Neural progenitor cell (in vitro differentiated cells): ENCODE measurements around the gene VPS35L. TPM values are rescaled to one million over a fixed set of nuclear protein-coding genes. Genes with fewer than 3 reads are reported as not detected.
A peak's percentile ranks its signal among the peaks of the same experiment; 100 is the strongest.
"Not testable (repeated sequence)": the region's sequence is repeated elsewhere in the genome, so short reads cannot be mapped to it uniquely, and the experiment has no call there.

Source experiments
- DNase-seq: peaks from one replicate; pipeline ENCODE4 v3.0.0-alpha.2; 2016; ENCODE audit warnings: low spot score
- H2AFZ ChIP-seq: fragments of 200-600 bp; sonication (generic); replicated peaks from 2 replicates; pipeline ENCODE4 v1.6.1; 2016; ENCODE audit warnings: antibody characterized with exemption
- H3F3A ChIP-seq: fragments of 200-600 bp; sonication (generic); 2 replicates; pipeline ENCODE4 v1.6.1; 2016; ENCODE audit warnings: antibody characterized with exemption, low read depth
- H3K27ac ChIP-seq: fragments of 200-600 bp; sonication (generic); 2 replicates; pipeline ENCODE4 v1.5.1; 2016; ENCODE audit warnings: mild to moderate bottlenecking
- H3K27me3 ChIP-seq: fragments of 200-600 bp; sonication (generic); 2 replicates; pipeline ENCODE4 v1.6.1; 2016; ENCODE audit warnings: mild to moderate bottlenecking, moderate library complexity
- H3K36me3 ChIP-seq: fragments of 200-600 bp; sonication (generic); 2 replicates; pipeline ENCODE4 v1.5.1; 2016
- H3K4me1 ChIP-seq: fragments of 200-600 bp; sonication (generic); 2 replicates; pipeline ENCODE4 v1.6.1; 2016; ENCODE audit warnings: mixed run types
- H3K4me2 ChIP-seq: fragments of 200-600 bp; sonication (generic); 2 replicates; pipeline ENCODE4 v1.6.1; 2016
- H3K4me3 ChIP-seq: fragments of 200-600 bp; sonication (generic); 2 replicates; pipeline ENCODE4 v1.5.1; 2016
- H3K79me2 ChIP-seq: fragments of 200-600 bp; sonication (generic); 2 replicates; pipeline ENCODE4 v1.6.1; 2016; ENCODE audit warnings: low read depth
- H3K9ac ChIP-seq: fragments of 200-600 bp; sonication (generic); 2 replicates; pipeline ENCODE4 v1.6.1; 2016
- H3K9me3 ChIP-seq: fragments of 200-600 bp; sonication (generic); 2 replicates; pipeline ENCODE4 v1.5.1; 2016; ENCODE audit warnings: low read depth
- H4K20me1 ChIP-seq: fragments of 200-600 bp; sonication (generic); 2 replicates; pipeline ENCODE4 v1.6.1; 2016; ENCODE audit warnings: low read depth
- H3K27ac Mint-ChIP-seq: 3 replicates; pipeline ENCODE4 v1.8.0; 2021; ENCODE audit warnings: mixed read lengths
- H3K27me3 Mint-ChIP-seq: 2 replicates; pipeline ENCODE4 v1.8.0; 2022; ENCODE audit warnings: low read depth, mild to moderate bottlenecking, inconsistent platforms, moderate library complexity, mixed read lengths; ENCODE audit not compliant: insufficient read depth
- H3K36me3 Mint-ChIP-seq: 3 replicates; pipeline ENCODE4 v1.8.0; 2021; ENCODE audit warnings: mixed read lengths
- H3K4me1 Mint-ChIP-seq: 3 replicates; pipeline ENCODE4 v1.8.0; 2021; ENCODE audit warnings: mixed read lengths
- H3K4me3 Mint-ChIP-seq: 3 replicates; pipeline ENCODE4 v1.8.0; 2021; ENCODE audit warnings: mild to moderate bottlenecking, moderate library complexity, mixed read lengths
- H3K9me3 Mint-ChIP-seq: 3 replicates; pipeline ENCODE4 v1.8.0; 2020; ENCODE audit warnings: mixed read lengths
- EZH2 ChIP-seq: fragments of 200-600 bp; sonication (generic); IDR thresholded peaks from 2 replicates; pipeline ENCODE4 v1.6.1; 2017; ENCODE audit warnings: antibody characterized with exemption, mild to moderate bottlenecking, moderate library complexity
- EZH2phosphoT487 ChIP-seq: fragments of 200-600 bp; sonication (generic); IDR thresholded peaks from 2 replicates; pipeline ENCODE4 v1.6.1; 2017; ENCODE audit warnings: antibody characterized with exemption
- total RNA-seq: library from RNA; depleted of rRNA; stranded (reverse); fragments of >200 nt; gene quantifications from 2 replicates; pipeline ENCODE4 v1.2.3, GENCODE V29; 2015; ENCODE audit warnings: low replicate concordance
- TF ChIP-seq, protein P1 (sequence below): fragments of 200-600 bp; sonication (generic); IDR thresholded peaks from 2 replicates; pipeline ENCODE4 v1.5.1; 2017; ENCODE audit warnings: antibody characterized with exemption, mild to moderate bottlenecking

The VPS35L gene
- total RNA-seq, 1 donor from 2014 or later, result 57.1 TPM

DNA sequence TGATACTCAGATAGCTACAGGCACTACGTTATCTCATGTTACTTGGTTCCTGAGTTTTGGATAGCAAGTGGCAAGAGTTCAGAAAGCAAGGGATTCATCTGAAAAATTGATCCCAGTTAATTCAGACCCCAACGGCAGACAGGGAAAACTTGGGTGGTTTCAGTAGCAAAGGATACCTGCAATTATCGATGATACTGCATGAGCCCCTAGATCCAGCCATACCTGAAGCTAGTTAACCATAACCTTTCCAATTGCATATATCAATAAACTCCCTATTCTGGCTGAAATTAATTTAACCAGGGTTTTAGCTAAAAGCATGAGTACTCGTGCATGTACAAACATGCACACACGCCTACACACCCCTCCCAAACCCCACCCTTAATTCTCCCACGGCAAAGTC, 158.2 kb downstream of the VPS35L start:
- Mint-ChIP-seq H3K36me3 (peaks cover 28% of the 10 kb centered on the region), H3K9me3 (no peaks in the 10 kb centered on the region), H3K27me3 (peaks cover 4% of the 10 kb centered on the region), H3K27ac (no peak overlapping the region), H3K4me1 (peaks cover 44% of the 10 kb centered on the region), H3K4me3 (no peak overlapping the region)
- peaks cover 85% of the 10 kb centered on the region for H4K20me1 ChIP-seq
- H3K9ac ChIP-seq, result no peak overlapping the region
- H3K9me3 ChIP-seq, result no peaks in the 10 kb centered on the region
- DNase-seq, result no peak
- no peak overlapping the region for H2AFZ ChIP-seq
- H3F3A ChIP-seq, result peaks cover 59% of the 10 kb centered on the region
- H3K4me3 ChIP-seq, result no peak overlapping the region
- H3K4me1 ChIP-seq, result peaks cover 38% of the 10 kb centered on the region
- peaks cover 97% of the 10 kb centered on the region for H3K79me2 ChIP-seq
- H3K27me3 ChIP-seq, result no peaks in the 10 kb centered on the region
- no peak overlapping the region for H3K27ac ChIP-seq
- peaks cover 6% of the 10 kb centered on the region for H3K36me3 ChIP-seq
- TF ChIP-seq, protein P1, sequence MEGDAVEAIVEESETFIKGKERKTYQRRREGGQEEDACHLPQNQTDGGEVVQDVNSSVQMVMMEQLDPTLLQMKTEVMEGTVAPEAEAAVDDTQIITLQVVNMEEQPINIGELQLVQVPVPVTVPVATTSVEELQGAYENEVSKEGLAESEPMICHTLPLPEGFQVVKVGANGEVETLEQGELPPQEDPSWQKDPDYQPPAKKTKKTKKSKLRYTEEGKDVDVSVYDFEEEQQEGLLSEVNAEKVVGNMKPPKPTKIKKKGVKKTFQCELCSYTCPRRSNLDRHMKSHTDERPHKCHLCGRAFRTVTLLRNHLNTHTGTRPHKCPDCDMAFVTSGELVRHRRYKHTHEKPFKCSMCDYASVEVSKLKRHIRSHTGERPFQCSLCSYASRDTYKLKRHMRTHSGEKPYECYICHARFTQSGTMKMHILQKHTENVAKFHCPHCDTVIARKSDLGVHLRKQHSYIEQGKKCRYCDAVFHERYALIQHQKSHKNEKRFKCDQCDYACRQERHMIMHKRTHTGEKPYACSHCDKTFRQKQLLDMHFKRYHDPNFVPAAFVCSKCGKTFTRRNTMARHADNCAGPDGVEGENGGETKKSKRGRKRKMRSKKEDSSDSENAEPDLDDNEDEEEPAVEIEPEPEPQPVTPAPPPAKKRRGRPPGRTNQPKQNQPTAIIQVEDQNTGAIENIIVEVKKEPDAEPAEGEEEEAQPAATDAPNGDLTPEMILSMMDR, result no peak
- TF ChIP-seq EZH2phosphoT487 (no peak), EZH2 (no peak)
- H3K4me2 ChIP-seq, result no peak overlapping the region

DNA sequence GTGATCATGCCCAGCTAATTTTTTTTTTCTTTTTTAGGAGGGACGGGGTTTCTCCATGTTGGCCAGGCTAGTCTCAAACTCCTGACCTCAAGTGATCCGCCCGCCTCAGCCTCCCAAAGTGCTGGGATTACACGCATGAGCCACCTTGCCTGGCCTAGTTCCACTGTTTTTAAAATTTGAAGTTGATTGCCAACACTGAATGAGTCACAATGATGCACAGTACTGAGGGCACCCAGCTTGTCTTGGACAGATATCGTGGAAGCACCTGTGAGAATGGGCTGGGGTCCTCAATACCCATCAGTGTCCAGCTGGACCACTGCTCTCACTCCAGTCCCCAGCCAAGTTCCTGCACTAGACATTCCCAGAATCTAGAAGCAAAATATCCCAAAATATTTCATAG, 160.1 kb downstream of the VPS35L start:
- no peak overlapping the region for H3K4me3 ChIP-seq
- peaks cover 6% of the 10 kb centered on the region for H3K36me3 ChIP-seq
- H2AFZ ChIP-seq, result no peak overlapping the region
- no peak overlapping the region for H3K4me2 ChIP-seq
- DNase-seq, result no peak
- peaks cover 23% of the 10 kb centered on the region for H3K36me3 Mint-ChIP-seq
- no peak overlapping the region for H3K9ac ChIP-seq
- peaks cover 44% of the 10 kb centered on the region for H3K4me1 Mint-ChIP-seq
- H3K4me3 Mint-ChIP-seq, result no peak overlapping the region
- peaks cover 34% of the 10 kb centered on the region for H3K4me1 ChIP-seq
- TF ChIP-seq, protein P1, result no peak
- TF ChIP-seq EZH2phosphoT487 (no peak), EZH2 (no peak)
- H3K9me3 Mint-ChIP-seq, result no peaks in the 10 kb centered on the region
- H3K27ac ChIP-seq, result no peak overlapping the region
- no peaks in the 10 kb centered on the region for H3K9me3 ChIP-seq
- no peaks in the 10 kb centered on the region for H3K27me3 ChIP-seq
- H3K79me2 ChIP-seq, result peaks cover 97% of the 10 kb centered on the region
- H4K20me1 ChIP-seq, result peaks cover 66% of the 10 kb centered on the region
- H3F3A ChIP-seq, result peaks cover 59% of the 10 kb centered on the region
- H3K27me3 Mint-ChIP-seq, result peaks cover 2% of the 10 kb centered on the region
- no peak overlapping the region for H3K27ac Mint-ChIP-seq

DNA sequence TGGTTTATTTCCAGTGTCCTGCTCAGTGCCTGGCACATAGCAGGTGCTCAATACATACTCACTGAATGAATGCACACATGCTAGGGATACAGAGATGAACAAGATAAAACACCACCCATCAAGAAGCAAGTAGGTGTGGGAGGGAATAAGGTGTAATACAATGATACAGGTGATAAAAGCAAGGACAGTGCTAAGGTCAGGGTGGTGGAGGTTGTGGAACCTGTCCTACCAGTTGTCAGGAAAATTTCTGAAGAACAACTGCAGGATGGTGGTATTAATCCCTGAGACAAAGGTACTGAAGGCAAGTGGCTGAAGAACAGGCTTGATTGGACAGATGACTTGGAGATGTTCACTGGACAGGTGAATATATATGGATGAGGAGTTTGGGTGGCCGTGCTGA, 160.7 kb downstream of the VPS35L start:
- Mint-ChIP-seq H3K4me1 (peaks cover 47% of the 10 kb centered on the region), H3K9me3 (no peaks in the 10 kb centered on the region), H3K4me3 (peak overlapping the region; percentile 99), H3K36me3 (peaks cover 23% of the 10 kb centered on the region), H3K27ac (no peak overlapping the region), H3K27me3 (peaks cover 2% of the 10 kb centered on the region)
- Histone ChIP-seq H3K36me3 (peaks cover 6% of the 10 kb centered on the region), H3K4me2 (peak overlapping the region; percentile 85), H3K9me3 (no peaks in the 10 kb centered on the region), H3K27me3 (no peaks in the 10 kb centered on the region), H4K20me1 (peaks cover 60% of the 10 kb centered on the region), H3K4me1 (peaks cover 28% of the 10 kb centered on the region), H2AFZ (no peak overlapping the region), H3F3A (peaks cover 56% of the 10 kb centered on the region), H3K79me2 (peaks cover 97% of the 10 kb centered on the region), H3K4me3 (peak overlapping the region; percentile 87), H3K9ac (no peak overlapping the region), H3K27ac (no peak overlapping the region)
- TF ChIP-seq EZH2phosphoT487, result no peak
- TF ChIP-seq, protein P1, result no peak
- no peak for TF ChIP-seq EZH2
- no peak for DNase-seq

DNA sequence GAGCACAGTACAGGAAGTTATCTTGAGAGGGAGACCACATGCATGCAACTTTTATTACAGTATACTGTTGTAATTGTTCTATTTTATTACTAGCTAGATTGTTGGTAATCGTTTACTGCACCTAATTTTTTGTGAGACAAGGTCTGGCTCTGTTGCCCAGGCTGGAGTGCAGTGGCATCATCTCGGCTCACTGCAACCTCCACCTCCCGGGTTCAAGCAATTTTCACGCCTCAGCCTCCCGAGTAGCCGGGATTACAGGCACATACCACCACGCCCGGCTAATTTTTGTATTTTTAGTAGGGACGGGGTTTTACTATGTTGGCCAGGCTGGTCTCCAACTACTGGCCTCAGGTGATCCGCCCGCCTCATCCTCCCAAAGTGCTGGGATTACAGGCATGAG, 161.2 kb downstream of the VPS35L start:
- H3K4me2 ChIP-seq, result peak overlapping the region; percentile 85
- not testable (repeated sequence) for H3K9me3 ChIP-seq, H3K27ac ChIP-seq, H3K27me3 ChIP-seq, DNase-seq, H3K9me3 Mint-ChIP-seq, H3K27me3 Mint-ChIP-seq, H3K36me3 ChIP-seq, H2AFZ ChIP-seq
- peaks cover 54% of the 10 kb centered on the region for H4K20me1 ChIP-seq
- peaks cover 93% of the 10 kb centered on the region for H3K79me2 ChIP-seq
- H3K27ac Mint-ChIP-seq, result peak overlapping the region; percentile 38
- H3K36me3 Mint-ChIP-seq, result peaks cover 19% of the 10 kb centered on the region
- H3K4me3 Mint-ChIP-seq, result peak overlapping the region; percentile 99
- peaks cover 44% of the 10 kb centered on the region for H3K4me1 Mint-ChIP-seq
- H3F3A ChIP-seq, result peaks cover 51% of the 10 kb centered on the region
- H3K9ac ChIP-seq, result peak overlapping the region; percentile 87
- H3K4me1 ChIP-seq, result peaks cover 22% of the 10 kb centered on the region
- H3K4me3 ChIP-seq, result peak overlapping the region; percentile 87
